Measurements from ENCODE around the gene LGALS3.

LGALS3 gene

DNA sequence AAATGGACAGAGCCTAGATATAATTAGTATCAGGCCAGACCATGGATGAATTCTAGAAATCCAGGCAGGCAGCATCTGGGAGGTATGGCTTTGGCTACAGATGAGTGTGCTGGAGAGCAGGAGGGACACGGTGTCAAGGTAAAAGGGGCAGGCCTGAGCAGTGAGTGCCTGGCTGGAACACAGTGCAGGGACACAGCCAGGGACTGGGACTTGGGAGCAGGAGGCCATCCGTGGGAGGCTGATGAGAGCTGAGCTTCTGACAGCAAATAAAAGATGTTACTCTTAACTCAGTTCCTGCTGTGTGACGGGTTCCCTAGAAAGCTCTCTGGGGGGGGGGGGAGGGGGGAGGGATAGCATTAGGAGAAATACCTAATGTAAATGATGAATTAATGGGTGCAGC lies 13.6 kb upstream of the LGALS3 start:
- DNase-seq (ENCODE audit: low spot score), result no peak

DNA sequence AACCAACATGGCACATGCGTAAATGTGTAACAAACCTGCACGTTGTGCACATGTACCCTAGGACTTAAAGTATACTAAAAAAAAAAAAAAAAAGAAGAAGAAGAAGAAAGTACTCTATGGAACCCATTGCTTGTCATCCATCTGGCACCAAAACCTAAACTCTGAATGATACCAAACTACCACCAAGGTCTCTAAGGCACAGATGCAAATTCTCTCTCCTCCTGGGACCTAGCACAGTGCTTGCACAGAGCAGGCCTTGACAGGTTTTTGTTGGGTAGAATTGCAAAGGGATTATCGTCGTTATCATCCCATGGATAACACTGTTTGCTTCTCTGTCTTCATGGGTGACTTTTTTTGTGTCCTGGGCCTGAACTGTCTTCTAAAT lies 13.2 kb upstream of the LGALS3 start:
- DNase-seq (ENCODE audit: low spot score), result no peak

- no peak for DNase-seq (ENCODE audit: low spot score)
These were observed 12.6 kb upstream of the LGALS3 start for GRCh38 chr14:55116246-55117030.

DNA sequence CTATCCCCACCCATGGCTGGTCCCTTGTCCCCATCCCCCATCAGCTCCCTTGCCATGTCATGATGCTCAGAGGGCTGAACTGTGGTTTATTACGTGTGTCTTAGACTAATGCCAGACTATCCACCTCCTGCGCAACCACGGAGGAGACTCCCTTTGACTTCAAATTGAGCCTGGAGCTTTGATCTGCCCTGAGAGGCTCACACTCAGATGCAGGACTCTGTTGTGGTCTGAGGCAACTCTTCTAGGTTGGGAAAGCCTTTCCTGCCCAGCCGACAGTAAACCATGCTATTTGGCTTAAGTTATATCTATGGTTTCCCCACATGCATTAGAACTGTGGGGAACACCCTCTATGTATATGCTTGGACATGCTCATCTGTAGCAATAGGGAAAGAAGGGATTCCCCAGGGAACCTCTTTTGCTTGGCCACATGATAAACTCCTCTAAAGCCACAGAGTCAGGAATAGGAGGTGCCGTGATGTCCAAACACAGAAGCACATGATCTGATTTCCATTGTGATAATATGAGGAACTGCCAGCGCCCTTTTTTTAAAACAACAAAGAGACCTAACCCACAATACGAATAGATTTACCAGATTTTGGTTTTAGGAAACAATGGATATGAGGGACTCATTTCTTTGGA lies 11.1 kb upstream of the LGALS3 start:
- no peak for DNase-seq (ENCODE audit: low spot score)

GRCh38 chr14:55118761-55119160 lies 10.3 kb upstream of the LGALS3 start:
- DNase-seq (ENCODE audit: low spot score), result no peak

- DNase-seq (ENCODE audit: low spot score), result no peak
These were observed 8.2 kb upstream of the LGALS3 start for GRCh38 chr14:55120571-55121495.

DNA sequence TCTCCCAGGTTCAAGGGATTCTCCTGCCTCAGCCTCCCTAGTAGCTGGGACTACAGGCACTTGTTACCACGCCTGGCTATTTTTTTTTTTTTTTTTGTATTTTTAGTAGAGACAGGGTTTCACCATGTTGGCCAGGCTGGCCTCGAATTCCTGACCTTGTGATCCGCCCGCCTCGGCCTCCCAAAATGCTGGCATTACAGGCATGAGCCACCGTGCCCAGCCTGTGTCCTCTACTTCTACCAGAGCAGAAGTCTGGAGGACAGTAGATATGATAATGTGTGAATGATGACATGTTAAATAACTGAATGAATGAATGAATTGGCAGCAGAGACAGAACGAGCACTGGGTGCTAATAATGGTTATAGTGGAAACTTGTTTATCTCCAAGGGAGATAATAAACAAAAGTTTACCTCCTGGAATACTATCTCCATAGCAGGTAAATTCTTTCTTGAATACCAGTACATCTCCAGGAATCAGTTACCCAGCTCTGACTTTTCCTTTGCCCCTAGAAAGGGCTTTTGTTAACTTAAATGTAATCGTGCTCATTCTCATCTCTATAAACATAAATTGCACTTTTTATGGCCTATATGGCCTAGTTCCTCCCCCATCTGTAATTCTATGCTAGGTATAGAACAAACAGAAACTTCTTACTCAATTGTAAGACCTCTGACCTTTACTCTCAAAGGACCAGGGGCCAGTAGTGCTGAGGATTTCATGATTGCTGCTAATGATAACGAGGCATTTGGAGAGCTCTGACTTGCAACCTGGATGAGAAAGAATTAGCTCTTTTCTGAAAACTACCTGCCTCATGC lies 7.2 kb upstream of the LGALS3 start:
- DNase-seq (ENCODE audit: low spot score), result no peak

DNA sequence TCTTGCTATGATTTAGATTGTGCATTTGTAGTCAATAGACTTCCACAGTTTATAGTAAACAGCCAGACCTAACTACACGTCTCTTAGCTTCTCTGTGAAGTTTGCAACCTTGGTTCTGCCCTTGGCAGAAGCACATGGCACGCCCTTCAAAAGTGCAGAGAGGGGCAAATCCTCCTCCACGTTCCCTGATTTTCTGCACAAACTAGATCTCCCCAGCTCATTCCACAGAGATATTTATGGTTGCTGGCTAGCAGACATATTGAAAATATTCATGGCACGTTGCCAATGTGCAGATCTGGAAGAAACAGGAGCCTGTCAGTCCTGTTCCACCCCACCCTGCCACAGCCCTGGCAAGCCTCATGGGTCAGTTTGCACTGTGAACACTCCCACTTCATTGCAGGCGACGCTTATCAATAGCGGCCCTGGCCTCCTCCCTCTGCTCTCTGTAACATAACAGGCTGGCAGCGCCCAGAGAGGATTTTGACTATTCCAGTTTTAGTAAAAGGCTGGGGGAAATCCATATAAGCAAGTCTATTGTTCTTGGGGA lies 6.5 kb upstream of the LGALS3 start:
- no peak for DNase-seq (ENCODE audit: low spot score)

DNA sequence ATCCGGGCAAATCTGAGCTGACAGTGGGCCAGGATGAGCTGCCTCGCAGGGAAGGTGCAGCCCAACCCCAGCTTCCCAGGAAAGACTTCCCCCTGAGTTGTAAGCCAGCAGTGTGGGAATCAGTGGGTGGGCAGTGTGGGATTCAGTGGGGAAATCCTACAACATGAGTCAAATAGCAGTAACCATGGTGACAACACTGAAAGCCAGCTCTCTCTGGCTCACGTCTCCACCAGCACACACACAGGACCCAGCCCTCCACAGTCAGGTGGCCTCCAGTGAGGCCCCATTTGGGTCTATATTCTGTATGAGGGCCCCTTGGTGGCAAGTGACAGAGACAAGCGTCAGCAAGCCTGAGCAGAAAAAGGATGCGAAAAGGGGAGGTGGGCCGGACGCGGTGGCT lies 6.0 kb upstream of the LGALS3 start:
- DNase-seq (ENCODE audit: low spot score), result no peak

GRCh38 chr14:55123852-55124639 lies 5.0 kb upstream of the LGALS3 start:
- no peak for DNase-seq (ENCODE audit: low spot score)

DNA sequence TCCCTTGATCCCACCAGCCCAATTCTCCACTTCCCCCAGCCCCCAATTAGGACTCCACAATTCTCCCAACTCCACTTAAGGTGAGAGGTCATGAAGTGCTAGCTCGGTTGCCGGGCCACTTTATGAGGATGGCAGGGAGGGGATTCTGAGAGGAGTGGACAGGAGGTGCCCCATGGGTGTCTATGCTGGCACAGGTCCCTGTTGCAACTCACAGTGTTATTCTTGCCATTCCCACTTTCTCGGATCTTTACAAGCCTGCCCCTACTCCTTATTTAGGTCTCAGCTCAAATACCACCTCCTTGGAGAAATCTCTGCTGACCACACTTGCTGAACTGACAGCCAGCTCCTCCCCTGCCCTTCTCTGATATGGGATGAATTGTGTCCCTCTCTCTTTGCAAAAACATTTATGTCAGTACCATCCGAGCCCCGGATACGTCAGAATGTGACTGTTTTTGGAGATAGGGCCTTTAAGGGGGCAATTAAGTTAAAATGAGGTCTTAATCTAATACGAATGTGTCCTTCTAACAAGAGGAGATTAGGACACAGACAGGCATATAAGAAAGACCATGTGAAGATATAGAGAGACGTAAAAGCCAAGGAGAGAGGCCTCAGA lies 4.2 kb upstream of the LGALS3 start:
- DNase-seq (ENCODE audit: low spot score), result no peak

- DNase-seq (ENCODE audit: low spot score), result no peak
These were observed 3.6 kb upstream of the LGALS3 start for GRCh38 chr14:55125403-55125802.

- no peak for DNase-seq (ENCODE audit: low spot score)
These were observed 3.0 kb upstream of the LGALS3 start for GRCh38 chr14:55126034-55126433.

- DNase-seq (ENCODE audit: low spot score), result no peak
These were observed 2.1 kb upstream of the LGALS3 start for GRCh38 chr14:55126932-55127459.

DNA sequence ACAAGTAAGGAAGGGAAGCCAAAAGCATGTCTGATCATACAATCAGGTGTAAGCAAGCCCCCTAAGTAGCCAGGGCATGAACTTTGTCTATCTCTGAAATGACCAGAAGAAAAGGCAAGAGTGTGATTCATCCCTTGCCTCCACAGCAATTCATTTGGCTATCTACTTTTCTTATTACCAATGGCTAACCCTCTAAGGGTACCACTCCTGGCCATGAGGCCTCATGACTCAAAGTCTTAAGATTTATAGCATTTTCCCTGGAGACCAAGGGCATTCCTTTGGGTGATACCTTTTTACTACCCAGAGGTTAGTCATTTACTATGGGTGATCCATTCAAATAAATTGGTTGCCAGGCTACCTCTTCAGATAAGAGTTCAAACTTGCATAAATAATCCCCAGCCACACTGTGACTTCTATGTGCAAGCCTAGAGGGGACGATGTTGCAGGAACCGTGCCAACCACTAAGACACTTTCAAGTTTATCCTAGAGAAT lies 1.5 kb upstream of the LGALS3 start:
- DNase-seq (ENCODE audit: low spot score), result no peak

DNA sequence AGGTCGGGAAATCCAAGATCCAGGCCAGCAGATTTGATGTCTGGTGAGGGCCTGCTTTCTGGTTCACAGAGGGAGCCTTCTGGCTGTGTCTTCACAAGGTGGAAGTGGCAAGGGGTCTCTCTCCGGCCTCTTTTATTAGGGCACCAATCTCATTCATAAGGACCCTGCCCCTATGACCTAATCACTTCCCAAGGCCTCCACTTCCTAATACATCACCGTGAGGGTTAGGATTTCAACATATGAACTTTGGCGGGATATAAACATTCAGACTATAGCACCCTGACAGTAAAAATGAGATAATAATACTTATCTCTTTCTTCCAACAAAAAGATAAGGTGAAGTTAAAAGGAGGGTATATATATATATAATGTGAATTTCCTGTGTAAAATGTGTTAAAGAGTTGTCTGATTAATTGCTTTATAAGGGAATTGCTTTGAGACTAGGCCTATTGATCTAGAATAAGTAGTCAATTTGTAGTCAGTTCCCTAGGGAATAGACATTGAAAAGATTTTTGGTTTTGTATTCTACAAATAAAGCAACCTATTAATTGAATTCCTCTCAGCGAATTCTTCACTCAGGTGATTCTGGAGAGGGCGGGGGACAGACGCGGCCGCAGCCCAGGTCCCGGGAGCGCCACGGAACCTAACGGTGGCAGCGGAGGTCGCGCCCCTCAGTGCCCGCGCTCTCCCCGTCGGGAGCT lies 516 bp upstream of the LGALS3 start:
- DNase-seq (ENCODE audit: low spot score), result no peak

DNA sequence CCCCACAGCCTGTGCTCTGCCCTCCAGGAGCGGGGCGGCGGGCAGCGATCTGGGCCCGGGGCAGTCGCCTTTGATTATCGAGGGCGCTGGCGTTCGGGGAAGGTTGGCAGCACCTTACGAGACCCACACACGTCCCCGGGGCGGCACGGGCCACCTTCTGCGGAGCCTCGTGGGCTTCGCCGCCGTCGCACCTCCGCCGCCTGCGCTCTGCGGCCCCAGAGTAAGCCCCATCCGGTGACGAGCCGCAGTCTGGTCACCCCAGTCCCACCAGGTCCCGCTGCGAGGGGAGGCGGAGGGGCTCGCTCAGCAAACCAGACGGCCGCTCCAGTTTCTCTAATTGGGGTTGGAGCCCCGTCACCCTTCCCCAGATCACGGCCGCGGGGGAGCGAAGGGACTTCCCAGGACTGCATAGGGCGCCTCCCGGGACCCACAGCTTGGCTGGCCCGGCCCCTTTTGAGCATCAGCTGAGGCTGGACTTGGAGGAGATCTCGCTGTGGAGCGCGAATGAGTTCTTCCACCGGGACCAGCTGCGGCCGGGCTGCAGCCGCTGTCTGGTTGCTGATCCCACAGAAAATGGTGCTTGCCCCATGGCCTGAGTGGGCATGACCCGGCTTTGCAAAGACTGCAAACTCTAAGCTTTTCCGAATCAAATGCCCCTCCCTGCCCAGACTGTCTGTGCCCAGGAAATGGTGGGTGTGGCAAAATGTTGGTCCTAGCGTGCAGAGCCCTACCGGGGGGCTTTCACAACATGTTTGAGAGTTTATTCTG lies 560 bp downstream of the LGALS3 start:
- DNase-seq (ENCODE audit: low spot score), result no peak

DNA sequence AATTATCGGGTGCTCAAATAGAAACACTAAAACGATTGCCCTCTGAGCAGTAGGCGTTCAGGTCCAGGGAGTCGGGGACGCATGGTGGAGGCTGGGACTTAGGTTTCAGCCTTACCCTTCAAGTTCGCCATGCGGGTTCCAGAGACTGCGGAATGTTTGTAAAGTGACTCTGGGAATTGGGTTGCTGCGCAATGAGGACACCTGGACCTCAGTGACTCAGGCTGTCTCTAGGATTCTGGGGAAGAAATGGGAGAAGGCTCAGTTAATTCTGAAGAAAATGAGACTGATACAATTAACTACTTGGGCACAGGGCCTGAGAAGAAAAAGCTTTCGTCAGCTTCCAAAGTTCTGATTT lies 1.1 kb downstream of the LGALS3 start:
- no peak for DNase-seq (ENCODE audit: low spot score)
